Measurements from ENCODE around the gene ASNSD1.
"Not testable (repeated sequence)": the region's sequence is repeated elsewhere in the genome, so short reads cannot be mapped to it uniquely, and the experiment has no call there.

The ASNSD1 gene

GRCh38 chr2:189648846-189649509 is 12.3 kb upstream of the ASNSD1 start:
- DNase-seq: no peak

GRCh38 chr2:189651284-189651683 is 10.0 kb upstream of the ASNSD1 start:
- no peak for DNase-seq

GRCh38 chr2:189653464-189653863 is 7.8 kb upstream of the ASNSD1 start:
- DNase-seq: not testable (repeated sequence)

- no peak for DNase-seq
These were observed 6.6 kb upstream of the ASNSD1 start for GRCh38 chr2:189654641-189655040.

DNA sequence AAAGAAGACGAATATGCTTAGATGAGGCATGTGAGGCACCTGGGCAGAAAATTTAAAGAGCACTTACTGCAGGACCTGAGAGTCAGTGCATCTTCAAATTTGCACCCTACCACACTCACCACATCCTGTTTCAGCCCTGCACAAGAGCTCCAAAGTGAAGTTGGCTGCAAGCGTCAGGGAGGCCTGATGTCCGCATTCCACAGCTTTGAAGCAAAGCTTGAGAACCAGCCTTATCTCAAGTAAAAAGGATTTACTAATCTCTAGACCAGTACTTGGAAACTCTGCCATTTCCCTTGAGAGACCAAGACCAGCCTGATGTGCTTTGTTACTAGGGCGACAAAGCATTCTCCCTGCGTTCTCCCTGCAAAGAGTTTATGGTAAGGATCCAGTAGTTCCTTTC is 3.4 kb upstream of the ASNSD1 start:
- no peak for DNase-seq

DNA sequence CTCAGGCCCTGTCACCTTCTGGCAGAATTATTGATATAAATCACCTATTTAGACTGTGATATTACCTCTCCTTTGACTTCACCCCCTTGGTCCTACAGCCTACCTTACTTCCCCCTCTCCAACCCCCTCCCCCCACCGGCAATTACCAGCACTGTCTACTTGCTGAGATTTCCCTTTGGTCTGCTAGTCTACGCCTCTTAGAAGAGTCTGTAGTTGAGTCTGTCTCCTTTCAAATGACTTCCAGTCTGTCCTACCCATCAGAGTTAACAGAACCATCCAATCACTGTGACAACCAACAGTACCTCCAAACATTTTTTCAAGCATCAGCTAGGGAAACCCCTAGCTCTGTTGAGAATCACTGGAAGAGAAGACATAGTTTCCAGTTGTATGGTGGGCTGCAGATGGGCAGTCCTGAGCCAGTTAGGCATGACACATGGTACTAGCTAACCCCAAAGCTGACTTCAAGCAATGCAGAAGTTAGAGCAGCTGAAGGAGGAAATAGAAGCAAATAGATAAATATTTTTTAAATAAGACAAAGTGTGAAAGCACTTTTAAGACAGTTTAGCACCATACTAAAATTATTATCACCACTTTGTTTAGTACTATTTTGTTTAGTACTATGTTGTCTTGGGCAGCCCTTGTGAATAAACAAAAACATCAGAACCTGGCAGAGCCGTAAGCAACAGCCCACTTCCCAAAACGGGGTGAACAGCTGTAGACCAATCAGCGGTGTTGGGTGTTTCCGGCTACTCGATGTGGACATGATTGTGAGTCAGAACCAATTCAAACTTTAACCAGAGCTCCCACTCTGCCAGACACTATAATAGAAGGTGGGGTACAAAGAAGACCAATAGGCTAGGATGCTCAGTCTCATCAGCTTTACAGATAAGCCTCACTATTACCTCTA is 2.7 kb upstream of the ASNSD1 start:
- DNase-seq: no peak

GRCh38 chr2:189659734-189660133 is 1.5 kb upstream of the ASNSD1 start:
- DNase-seq: no peak

DNA sequence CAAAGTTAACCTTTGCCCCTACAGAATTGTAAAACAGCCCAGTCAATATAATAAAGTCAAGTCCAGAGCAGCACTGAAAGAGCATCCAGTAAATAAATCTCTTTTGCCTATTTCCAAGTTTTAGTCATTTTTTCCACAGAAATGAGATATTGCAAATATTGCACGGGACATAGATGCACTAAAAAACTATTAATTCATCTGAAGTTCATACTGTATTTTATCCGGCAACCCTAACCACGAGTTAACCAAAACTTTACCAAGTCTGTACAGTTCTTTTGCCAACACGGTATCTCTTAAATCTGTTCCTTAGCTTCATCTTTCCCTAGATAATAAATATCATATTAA is 484 bp upstream of the ASNSD1 start:
- DNase-seq: no peak

GRCh38 chr2:189661957-189662321 is 680 bp downstream of the ASNSD1 start:
- no peak for DNase-seq

- DNase-seq: no peak
These were observed 1.5 kb downstream of the ASNSD1 start for GRCh38 chr2:189662669-189663226.

DNA sequence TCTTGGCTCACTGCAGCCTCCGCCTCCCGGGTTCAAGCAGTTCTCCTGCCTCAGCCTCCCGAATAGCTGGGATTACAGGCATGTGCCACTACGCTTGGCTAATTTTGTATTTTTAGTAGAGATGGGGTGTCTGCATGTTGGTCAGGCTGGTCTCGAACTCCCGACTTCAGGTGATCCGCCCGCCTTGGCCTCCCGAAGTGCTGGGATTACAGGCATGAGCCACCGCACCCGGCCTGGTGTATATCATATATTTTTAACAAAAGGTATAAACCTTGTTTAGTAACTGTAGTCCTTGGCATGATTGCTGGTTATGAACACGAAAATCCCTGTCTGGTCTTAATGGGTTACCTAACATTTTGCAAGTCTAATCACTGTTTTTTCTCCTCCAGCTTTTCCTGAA is 2.1 kb downstream of the ASNSD1 start:
- DNase-seq: not testable (repeated sequence)

DNA sequence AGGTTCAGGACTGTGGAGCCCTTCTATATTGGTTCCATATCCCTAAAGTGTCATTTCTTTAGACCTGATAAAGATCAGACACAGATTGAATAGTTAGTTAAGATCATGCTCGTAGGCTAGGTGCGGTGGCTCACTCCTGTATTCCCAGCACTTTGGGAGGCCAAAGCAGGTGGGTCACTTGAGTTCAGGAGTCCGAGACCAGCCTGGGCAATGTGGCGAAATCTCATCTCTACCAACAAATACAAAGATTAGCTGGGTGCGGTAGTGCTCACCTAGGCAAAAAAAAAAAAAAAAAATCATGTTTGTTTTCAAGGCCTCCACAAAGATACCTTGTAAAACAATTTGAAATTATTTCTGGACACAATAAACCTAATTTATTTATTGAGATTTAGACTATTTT is 8.7 kb downstream of the ASNSD1 start:
- no peak for DNase-seq

DNA sequence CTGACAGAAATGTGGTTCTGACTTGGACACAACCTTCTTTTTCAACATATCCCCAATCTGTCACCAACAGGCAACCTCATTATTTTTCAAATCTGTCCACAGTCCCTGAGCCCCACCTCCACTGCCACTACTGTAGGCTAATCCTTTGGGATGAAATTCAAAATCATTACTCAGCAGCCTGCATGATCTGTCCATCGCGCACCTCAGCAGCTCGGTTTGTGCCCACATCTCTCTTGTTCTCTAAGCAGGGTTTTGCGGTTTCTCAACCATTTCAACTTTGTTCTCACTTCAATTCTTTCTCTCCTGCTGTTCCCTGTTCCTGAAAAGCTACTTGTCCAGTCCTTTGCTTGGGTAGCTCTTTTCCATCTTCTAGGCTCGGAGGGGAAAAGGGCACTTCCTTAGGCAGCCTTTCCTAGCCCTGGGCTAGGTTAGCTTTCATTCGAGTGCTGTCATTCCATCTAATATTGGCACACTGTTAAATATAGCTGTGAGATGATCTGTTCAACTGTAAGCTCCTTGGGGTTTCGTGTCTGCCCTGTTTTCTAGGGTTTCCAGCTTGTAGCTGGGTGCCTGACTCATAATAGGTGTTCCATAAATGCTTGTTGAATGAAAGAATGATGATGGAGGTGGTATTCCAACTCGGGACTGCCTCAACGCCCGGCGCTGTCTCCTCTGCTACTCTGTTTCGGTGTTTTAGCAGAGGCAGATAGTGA is 12.6 kb downstream of the ASNSD1 start:
- no peak for DNase-seq

GRCh38 chr2:189674374-189675112 is 13.3 kb downstream of the ASNSD1 start, which contains the start of gene ANKAR:
Gene ANKAR, plus strand, starts transcription at chr2:189674670. Its CDS starts 1,821 bp downstream, at chr2:189676491.
- DNase-seq: peak; percentile 6 to 42

DNA sequence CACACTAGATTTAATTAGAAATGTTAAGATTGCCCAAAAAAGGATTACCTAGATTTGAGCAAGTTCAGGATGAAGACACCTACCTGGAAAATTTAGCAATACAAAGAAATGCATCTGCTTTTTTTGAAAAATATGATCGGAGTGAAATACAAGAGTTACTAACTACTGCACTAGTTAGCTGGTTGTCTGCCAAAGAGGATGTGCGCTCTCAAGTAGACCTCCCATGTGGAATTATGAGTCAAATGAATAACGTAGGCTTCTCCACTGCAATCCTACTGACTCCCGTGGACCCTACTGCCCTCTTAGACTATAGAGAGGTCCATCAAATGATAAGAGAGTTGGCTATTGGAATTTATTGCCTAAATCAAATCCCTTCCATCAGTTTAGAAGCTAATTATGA is 15.2 kb downstream of the ASNSD1 start:
- DNase-seq: no peak

DNA sequence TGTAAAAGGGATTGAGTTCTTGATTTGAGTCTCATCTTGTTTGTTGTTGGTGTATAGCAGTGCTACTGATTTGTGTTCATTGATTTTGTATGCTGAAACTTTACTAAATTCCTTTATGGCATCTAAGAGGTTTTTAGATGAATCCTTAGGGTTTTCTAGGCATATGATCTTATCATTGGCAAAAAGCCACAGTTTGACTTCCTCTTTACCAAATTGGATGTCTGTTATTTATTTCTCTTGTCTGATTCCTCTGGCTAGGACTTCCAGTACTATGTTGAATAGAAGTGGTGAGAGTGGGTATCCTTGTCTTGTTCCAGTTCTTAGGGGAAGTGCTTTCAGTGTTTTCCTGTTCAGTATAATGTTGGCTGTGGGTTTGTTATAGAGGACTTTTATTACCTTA is 18.0 kb downstream of the ASNSD1 start:
- no peak for DNase-seq

DNA sequence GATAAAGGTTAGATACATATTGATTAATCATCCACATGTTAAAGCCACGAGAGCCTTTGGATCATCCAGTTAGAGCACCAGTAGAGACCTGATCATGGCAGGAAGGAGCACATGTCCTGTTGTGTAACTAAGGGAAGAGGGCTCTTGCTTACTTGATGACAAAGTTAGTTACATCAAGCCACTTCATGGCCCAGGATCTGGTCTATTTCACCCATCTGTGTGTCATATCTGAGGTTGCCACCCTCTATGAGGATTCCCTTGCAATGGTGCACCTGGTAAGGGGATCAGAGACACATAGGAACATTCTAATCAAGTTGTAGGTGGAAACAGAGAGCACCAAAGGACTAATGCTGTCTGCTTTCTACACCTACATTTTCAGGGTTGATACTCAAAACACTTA is 19.9 kb downstream of the ASNSD1 start:
- no peak for DNase-seq

- DNase-seq: no peak
These were observed 20.6 kb downstream of the ASNSD1 start for GRCh38 chr2:189681903-189682302.

DNA sequence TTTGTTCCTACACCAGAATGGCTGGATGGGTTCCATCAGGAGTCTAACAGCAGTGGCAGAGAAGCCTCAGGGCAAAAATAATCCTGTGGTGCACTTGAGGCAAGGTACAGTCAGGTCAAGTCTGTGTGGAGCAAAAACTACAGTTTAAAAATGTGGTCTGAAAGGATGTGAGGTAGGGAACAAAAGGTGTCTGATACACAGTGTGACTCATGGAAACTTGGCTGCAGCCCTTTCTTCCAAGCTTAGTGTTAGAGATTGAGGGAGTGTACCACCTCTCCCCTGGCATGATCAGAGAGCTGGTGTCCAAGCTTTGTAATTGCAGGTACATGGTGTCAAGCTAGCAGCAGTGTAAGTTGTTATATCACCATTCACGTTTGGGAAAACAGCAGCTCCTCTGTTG is 22.1 kb downstream of the ASNSD1 start:
- no peak for DNase-seq

DNA sequence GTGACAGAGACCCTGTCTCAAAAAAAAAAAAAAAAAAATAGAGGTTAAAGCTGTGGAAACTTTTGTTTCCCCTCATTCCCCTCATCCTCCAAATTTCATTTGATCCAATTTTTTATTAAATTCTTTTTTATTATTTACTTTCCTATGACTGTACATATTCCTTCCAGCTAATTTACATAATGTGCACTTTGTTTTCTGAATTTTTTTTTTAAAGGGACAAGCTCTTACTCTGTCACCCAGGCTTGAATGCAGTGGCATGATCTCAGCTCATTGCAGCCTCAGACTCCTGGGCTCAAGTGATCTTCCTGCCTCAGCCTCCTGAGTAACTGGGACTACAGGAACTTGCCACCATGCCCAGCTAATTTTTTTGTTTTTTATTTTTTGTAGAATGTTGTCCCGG is 23.6 kb downstream of the ASNSD1 start:
- DNase-seq: no peak

- DNase-seq: no peak
These were observed 24.4 kb downstream of the ASNSD1 start for GRCh38 chr2:189685540-189686229.

- not testable (repeated sequence) for DNase-seq
These were observed 26.5 kb downstream of the ASNSD1 start for GRCh38 chr2:189687796-189688195.
